Fibroblast of mammary gland (primary cell): ENCODE data around the gene HS6ST3.

Experiments
- DNase-seq: peaks from one replicate; pipeline ENCODE4 v3.0.0-alpha.2; 2010; ENCODE audit warnings: low read depth
- H3K4me3 ChIP-seq: 2 replicates; pipeline ENCODE4 v1.5.1; 2011; ENCODE audit warnings: low read depth, mild to moderate bottlenecking, low read length, moderate library complexity; ENCODE audit not compliant: control insufficient read depth
- CTCF ChIP-seq: conservative IDR thresholded peaks from 2 replicates; pipeline ENCODE4 v1.5.1; 2011; ENCODE audit warnings: low read depth, low read length, inconsistent platforms; ENCODE audit not compliant: control insufficient read depth, insufficient read depth

Gene HS6ST3

DNA sequence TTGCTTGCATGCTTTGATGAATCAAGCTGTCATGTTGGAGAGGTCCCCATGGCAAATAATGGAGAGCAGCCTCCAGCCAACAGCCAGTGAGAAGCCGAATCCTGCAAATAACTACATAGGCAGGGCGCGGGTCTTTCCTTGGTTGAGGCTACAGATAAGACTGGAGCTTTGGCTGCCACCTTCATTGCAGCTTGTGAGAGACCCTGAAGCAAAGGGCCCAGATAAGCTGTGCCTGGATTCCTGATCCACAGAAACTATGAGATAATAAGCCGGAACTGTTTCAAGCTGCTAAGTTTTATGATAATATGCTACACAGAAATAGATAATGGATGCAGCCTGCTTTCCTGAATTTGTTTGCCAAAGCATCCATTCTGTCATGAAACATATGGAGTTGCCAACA lies 257.0 kb downstream of the HS6ST3 start:
- no peak for TF ChIP-seq CTCF
- H3K4me3 ChIP-seq = no peak overlapping the region
- DNase-seq = no peak

- H3K4me3 ChIP-seq = no peak overlapping the region
- TF ChIP-seq CTCF = no peak
- DNase-seq = no peak
These were observed 283.7 kb downstream of the HS6ST3 start for GRCh38 chr13:96373597-96373996.

- DNase-seq = no peak
- no peak overlapping the region for H3K4me3 ChIP-seq
- no peak for TF ChIP-seq CTCF
These were observed 287.9 kb downstream of the HS6ST3 start for GRCh38 chr13:96377835-96378234.

- no peak for TF ChIP-seq CTCF
- no peak overlapping the region for H3K4me3 ChIP-seq
- no peak for DNase-seq
These were observed 290.1 kb downstream of the HS6ST3 start for GRCh38 chr13:96379967-96380366.

DNA sequence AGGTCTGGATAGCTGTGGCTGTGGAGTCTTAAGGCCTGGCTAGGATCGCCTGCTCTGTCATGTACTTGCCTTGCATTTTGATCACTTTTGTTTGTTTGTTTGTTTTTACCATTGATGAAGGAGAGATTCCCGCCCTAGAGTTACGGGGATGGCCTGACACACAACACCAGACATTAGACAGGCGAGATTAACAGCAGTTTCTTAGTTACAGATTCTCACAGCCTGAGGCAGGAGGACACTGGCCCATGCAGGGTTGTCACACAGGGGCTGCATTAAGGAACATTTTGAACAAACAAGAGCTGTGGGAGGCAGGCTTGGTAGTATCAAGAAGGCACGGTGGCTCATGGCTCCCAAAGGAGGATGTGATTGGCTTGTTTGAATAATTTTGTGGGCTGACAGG lies 291.8 kb downstream of the HS6ST3 start:
- TF ChIP-seq CTCF = no peak
- no peak overlapping the region for H3K4me3 ChIP-seq
- DNase-seq = no peak

- TF ChIP-seq CTCF = no peak
- H3K4me3 ChIP-seq = no peak overlapping the region
- no peak for DNase-seq
These were observed 298.7 kb downstream of the HS6ST3 start for GRCh38 chr13:96388598-96388997.

DNA sequence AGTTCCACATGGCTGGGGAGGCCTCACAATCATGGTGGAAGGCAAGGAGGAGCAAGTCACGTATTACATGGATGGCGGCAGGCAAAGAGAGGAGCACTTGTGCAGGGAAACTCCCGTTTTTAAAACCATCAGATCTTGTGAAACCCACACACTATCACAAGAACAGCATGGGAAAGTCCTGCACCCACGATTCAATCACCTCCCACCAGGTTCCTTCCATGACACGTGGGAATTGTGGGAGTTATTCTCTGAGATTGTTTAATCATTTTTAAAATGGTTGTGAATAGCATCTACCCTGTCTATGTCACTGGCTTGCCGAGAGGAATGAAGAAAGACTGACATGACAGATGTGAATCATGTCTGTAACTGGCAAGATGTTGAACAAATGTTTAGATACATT lies 301.7 kb downstream of the HS6ST3 start:
- H3K4me3 ChIP-seq = no peak overlapping the region
- TF ChIP-seq CTCF = no peak
- no peak for DNase-seq
